KMS-11 (cell line): ENCODE measurements around the gene CFAP300.

Source experiments
- H2AFZ ChIP-seq: fragments of 200-600 bp; sonication (generic); 2 replicates; pipeline ENCODE4 v1.6.1; 2016; ENCODE audit warnings: antibody characterized with exemption, mixed run types, low read depth
- H3K27ac ChIP-seq: fragments of 200-600 bp; sonication (generic); 2 replicates; pipeline ENCODE4 v1.6.1; 2016; ENCODE audit warnings: mild to moderate bottlenecking, mixed run types
- H3K27me3 ChIP-seq: fragments of 200-600 bp; sonication (generic); 2 replicates; pipeline ENCODE4 v1.6.1; 2017; ENCODE audit warnings: mild to moderate bottlenecking, low read depth, mixed run types, moderate library complexity; ENCODE audit not compliant: insufficient read depth
- H3K36me3 ChIP-seq: fragments of 200-600 bp; sonication (generic); 2 replicates; pipeline ENCODE4 v1.6.1; 2017; ENCODE audit warnings: mild to moderate bottlenecking, mixed run types; ENCODE audit not compliant: insufficient read depth
- H3K4me1 ChIP-seq: fragments of 200-600 bp; sonication (generic); 2 replicates; pipeline ENCODE4 v1.6.1; 2016; ENCODE audit warnings: mild to moderate bottlenecking, low read depth, mixed run types; ENCODE audit not compliant: poor library complexity, severe bottlenecking
- H3K4me2 ChIP-seq: fragments of 200-600 bp; sonication (generic); 2 replicates; pipeline ENCODE4 v1.7.0; 2016; ENCODE audit warnings: mild to moderate bottlenecking, mixed run types
- H3K4me3 ChIP-seq: fragments of 200-600 bp; sonication (generic); IDR thresholded peaks from 2 replicates; pipeline ENCODE4 v1.6.1; 2017; ENCODE audit warnings: low read depth, low read length, mixed read lengths; ENCODE audit not compliant: insufficient read depth
- H3K79me2 ChIP-seq: fragments of 200-600 bp; sonication (generic); 2 replicates; pipeline ENCODE4 v1.6.1; 2016; ENCODE audit warnings: low read depth, mixed run types; ENCODE audit not compliant: insufficient read depth
- H3K9ac ChIP-seq: fragments of 200-600 bp; sonication (generic); 2 replicates; pipeline ENCODE4 v1.6.1; 2016; ENCODE audit warnings: mild to moderate bottlenecking, mixed run types
- H4K20me1 ChIP-seq: fragments of 200-600 bp; sonication (generic); 2 replicates; pipeline ENCODE4 v1.6.1; 2016; ENCODE audit warnings: mild to moderate bottlenecking, mixed run types; ENCODE audit not compliant: insufficient read depth
- CTCF ChIP-seq: fragments of 200-600 bp; sonication (generic); conservative IDR thresholded peaks from 2 replicates; pipeline ENCODE4 v1.6.1; 2017; ENCODE audit warnings: low read depth, mild to moderate bottlenecking, antibody characterized with exemption, low read length, moderate library complexity, mixed read lengths

Gene CFAP300

DNA sequence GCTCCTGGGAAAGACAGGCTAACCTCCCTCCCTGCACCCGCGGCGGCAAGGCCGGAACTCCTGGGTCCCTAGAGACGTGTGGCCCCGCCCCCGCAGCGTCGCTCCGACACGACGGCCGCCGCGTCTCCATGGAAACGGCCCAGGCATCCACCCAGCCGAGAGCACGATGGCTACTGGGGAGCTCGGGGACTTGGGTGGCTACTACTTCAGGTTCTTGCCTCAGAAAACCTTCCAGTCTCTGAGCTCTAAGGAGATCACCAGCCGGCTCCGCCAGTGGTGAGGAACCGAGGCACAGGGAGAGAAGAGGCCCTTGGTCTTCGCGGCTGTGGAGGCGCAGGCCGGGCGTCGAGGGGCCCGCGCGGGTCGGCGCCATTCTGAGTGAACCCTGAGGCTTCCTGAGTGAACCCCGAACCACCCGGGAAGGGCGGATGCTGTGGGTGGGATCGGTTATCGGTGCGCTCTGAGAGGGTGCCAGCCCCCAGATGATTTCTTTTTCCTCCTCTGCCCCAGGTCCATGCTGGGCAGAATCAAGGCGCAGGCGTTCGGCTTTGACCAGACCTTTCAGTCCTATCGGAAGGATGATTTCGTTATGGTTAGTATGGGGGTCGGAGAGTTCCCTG is at the start of gene CFAP300:
Gene CFAP300 (plus strand): TSS at position 133 of the 620 bp plus-strand sequence. CDS start 34 bp downstream, at position 167.
- no peak within 1 kb of the TSS for H3K27ac ChIP-seq
- H3K4me1 ChIP-seq, result no peaks in the 10 kb centered on the region
- H4K20me1 ChIP-seq, result no peaks in the 10 kb centered on the region
- H3K4me3 ChIP-seq, result no peak within 1 kb of the TSS
- TF ChIP-seq CTCF, result no peak
- H3K36me3 ChIP-seq, result no peaks in the 10 kb centered on the region
- no peak within 1 kb of the TSS for H3K9ac ChIP-seq
- no peak within 1 kb of the TSS for H2AFZ ChIP-seq
- no peaks in the 10 kb centered on the region for H3K79me2 ChIP-seq
- H3K4me2 ChIP-seq, result no peak within 1 kb of the TSS
- H3K27me3 ChIP-seq, result no peaks in the 10 kb centered on the region

DNA sequence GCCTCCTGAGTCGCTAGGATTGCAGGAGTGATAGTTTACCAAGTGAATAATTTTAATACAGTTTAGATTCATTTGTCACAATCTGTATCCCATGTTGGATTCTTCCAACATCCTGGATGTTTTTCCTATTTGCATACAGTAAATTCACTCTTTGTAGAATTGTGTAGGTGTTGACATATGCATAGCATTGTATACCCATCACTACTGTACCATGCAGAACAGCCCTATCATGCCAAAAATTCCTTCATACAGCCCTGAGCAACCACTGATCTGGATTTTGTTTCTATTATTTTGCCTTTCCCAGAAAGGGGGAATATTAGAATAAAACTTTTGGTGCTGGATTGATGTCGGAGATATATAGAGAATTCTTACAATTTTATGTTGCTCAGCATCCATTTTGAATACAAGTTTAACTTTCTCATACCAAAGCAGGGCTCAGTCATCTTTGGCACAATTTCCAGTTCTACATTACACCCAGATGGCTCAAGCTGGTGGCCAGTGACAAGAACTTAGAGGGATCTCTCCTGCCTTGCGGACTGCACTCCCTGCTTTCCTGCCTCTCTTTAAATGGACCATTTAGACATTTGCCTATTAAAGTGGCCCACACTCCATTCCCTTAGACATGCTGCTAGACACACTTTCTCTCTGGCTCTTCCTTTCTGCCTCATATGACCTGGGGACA is 45.4 kb upstream of the CFAP300 start:
- H3K36me3 ChIP-seq, result no peaks in the 10 kb centered on the region
- no peak overlapping the region for H3K4me2 ChIP-seq
- H4K20me1 ChIP-seq, result no peaks in the 10 kb centered on the region
- no peaks in the 10 kb centered on the region for H3K27me3 ChIP-seq
- no peak overlapping the region for H3K4me3 ChIP-seq
- no peak overlapping the region for H2AFZ ChIP-seq
- H3K4me1 ChIP-seq, result peaks cover 31% of the 10 kb centered on the region
- H3K9ac ChIP-seq, result no peak overlapping the region
- TF ChIP-seq CTCF, result no peak
- H3K79me2 ChIP-seq, result no peaks in the 10 kb centered on the region
- H3K27ac ChIP-seq, result no peak overlapping the region

GRCh38 chr11:102004220-102004619 is 43.0 kb upstream of the CFAP300 start:
- peak overlapping the region; percentile 67 for H3K27ac ChIP-seq
- H3K4me2 ChIP-seq, result peak overlapping the region; percentile 80
- H3K4me3 ChIP-seq, result no peak overlapping the region
- H3K4me1 ChIP-seq, result peaks cover 42% of the 10 kb centered on the region
- TF ChIP-seq CTCF, result no peak
- no peaks in the 10 kb centered on the region for H3K36me3 ChIP-seq
- H3K79me2 ChIP-seq, result no peaks in the 10 kb centered on the region
- H3K9ac ChIP-seq, result no peak overlapping the region; the same call in 1 of the 2 replicates
- H2AFZ ChIP-seq, result no peak overlapping the region
- H3K27me3 ChIP-seq, result no peaks in the 10 kb centered on the region
- H4K20me1 ChIP-seq, result no peaks in the 10 kb centered on the region

- no peak overlapping the region for H3K4me3 ChIP-seq
- H3K79me2 ChIP-seq, result no peaks in the 10 kb centered on the region
- no peak for TF ChIP-seq CTCF
- no peak overlapping the region for H3K9ac ChIP-seq
- no peaks in the 10 kb centered on the region for H4K20me1 ChIP-seq
- H3K27me3 ChIP-seq, result no peaks in the 10 kb centered on the region
- H3K4me1 ChIP-seq, result peaks cover 42% of the 10 kb centered on the region
- peak overlapping the region; percentile 67 for H3K27ac ChIP-seq
- peak overlapping the region; percentile 8; the same call in 1 of the 2 replicates for H2AFZ ChIP-seq
- H3K36me3 ChIP-seq, result no peaks in the 10 kb centered on the region
- no peak overlapping the region for H3K4me2 ChIP-seq
Observed at GRCh38 chr11:102005306-102005705, 41.9 kb upstream of the CFAP300 start.
